H54 (cell line): ENCODE data around the gene AK2.

Experiments used
- DNase-seq: peaks from one replicate; pipeline ENCODE4 v3.0.0; 2011; ENCODE audit warnings: low spot score, mixed read lengths; ENCODE audit not compliant: insufficient read length
- FAIRE-seq: peaks from 3 replicates; lab custom pipeline; 2011; peaks lifted over from hg19 to GRCh38; lab: Jason Lieb, UNC
- POLR2A ChIP-seq: IDR thresholded peaks from 2 replicates; pipeline ENCODE4 v1.6.1; 2011; ENCODE audit warnings: low read depth, mild to moderate bottlenecking, low read length

AK2 gene

DNA sequence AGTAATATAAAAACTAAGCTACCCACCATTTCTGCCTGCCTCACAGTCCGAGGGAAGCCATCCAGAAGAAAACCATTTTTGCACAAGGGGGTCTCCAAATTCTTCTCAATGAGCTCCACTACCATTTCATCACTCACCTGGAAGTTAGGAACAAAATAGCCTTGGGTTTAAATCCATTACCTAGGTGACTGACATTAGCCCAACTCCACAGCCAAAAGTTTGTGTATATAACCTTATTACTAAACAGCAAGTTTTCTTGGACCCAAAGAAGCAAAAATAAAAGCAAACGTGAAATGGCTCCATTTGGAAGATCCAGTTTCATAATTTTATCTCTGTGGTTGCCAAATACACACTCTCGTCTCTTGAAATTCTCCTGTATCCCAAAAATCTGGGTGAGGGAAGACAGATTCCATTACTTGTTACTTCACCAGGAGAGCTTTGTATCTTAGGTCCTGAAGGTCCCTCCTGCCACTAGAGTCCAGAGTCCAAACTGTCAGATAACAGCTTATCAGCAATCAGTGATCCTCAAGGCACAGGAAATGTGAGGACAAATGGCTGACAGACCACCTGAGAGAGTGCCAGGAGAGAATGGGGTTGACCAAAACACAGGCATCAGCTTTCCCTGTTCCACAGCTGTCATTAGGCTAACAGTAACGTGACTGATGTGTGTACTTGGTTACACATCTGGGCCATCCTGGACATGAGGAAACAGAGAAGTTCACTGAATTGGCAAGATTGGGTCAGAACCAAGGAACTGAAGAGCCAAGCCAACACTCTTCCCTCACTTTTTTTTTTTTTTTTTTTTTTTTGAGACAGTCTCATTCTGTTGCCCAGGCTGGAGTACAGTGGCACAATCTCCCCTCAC lies 14.9 kb downstream of the AK2 start:
- FAIRE-seq (no peak), DNase-seq (no peak)
- TF ChIP-seq POLR2A: no peak

- DNase-seq (no peak), FAIRE-seq (no peak)
- no peak for TF ChIP-seq POLR2A
Observed at GRCh38 chr1:33018112-33018511, 18.6 kb downstream of the AK2 start.

DNA sequence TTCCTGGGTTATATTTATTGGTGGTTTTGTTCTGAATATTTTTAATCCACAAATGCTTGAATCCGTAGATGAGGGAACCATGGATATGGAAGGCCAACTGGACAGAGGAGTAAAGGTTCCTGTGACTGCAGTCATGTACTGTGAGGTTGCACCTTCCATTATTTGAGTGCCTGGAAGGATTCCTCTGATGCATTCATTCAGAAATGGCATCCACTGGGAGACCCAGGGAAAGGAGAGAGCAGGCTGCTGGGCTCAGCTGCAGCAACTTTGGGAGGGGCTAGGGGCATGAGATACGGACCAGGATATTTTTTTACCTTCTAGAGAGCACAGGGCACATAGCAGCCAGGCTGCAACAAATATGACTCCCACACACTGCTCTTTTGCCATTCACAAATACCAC lies 19.5 kb downstream of the AK2 start:
- FAIRE-seq (no peak), DNase-seq (no peak)
- TF ChIP-seq POLR2A: no peak

DNA sequence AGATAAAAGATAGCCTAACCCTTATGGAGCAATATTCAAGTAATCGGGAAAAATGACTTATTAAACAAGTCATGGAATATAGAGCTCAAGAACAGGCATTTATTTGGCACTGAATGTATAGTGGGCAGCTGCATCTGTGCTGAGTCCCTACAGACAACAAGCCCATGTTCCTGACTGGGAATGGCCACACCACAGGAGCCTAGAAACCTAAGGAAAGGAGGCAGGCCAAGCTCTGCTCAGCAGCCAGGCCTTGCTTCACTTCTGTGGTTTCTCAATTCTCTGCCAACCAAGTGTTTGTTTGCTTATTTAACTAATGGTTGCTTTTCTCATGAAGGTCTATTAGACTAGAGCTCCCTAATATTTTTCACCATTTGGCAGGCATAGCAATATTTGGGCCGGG lies 21.5 kb downstream of the AK2 start:
- DNase-seq (no peak), FAIRE-seq (no peak)
- TF ChIP-seq POLR2A: no peak

- FAIRE-seq (no peak), DNase-seq (no peak)
- TF ChIP-seq POLR2A: no peak
Observed at GRCh38 chr1:33014464-33015163, 22.1 kb downstream of the AK2 start.

GRCh38 chr1:33013791-33014190 lies 22.9 kb downstream of the AK2 start:
- FAIRE-seq: no peak
- DNase-seq: no peak
- TF ChIP-seq POLR2A: no peak

GRCh38 chr1:33012165-33012564 lies 24.5 kb downstream of the AK2 start:
- no peak for FAIRE-seq
- no peak for DNase-seq
- no peak for TF ChIP-seq POLR2A

GRCh38 chr1:33010932-33011731 lies 25.6 kb downstream of the AK2 start:
- TF ChIP-seq POLR2A: no peak
- DNase-seq (no peak), FAIRE-seq (no peak)

DNA sequence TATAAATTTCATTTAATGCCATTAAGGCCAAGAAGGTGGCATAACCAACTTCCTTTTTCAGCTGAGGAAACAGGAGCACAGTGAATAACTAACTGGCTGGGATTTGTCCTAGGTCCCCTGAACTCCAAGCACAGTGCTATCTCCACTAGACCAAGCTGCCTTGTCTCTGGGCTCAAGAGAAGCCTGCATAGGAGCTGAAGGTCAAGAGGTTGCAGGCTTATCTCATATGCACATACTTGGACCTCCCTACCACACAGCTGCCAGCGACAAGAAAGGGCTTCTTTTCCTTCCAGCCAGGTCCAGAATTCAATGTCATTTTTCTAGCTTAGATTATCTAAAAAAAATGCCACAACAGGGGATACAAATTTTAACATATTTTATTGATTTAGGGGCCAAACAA lies 27.1 kb downstream of the AK2 start:
- no peak for DNase-seq
- TF ChIP-seq POLR2A: no peak
- no peak for FAIRE-seq

GRCh38 chr1:33008051-33008914 lies 28.4 kb downstream of the AK2 start:
- DNase-seq (no peak), FAIRE-seq (no peak)
- no peak for TF ChIP-seq POLR2A

GRCh38 chr1:33007190-33008050 lies 29.3 kb downstream of the AK2 start:
- DNase-seq (peak; percentile 88), FAIRE-seq (peak; percentile 85)
- TF ChIP-seq POLR2A: no peak

DNA sequence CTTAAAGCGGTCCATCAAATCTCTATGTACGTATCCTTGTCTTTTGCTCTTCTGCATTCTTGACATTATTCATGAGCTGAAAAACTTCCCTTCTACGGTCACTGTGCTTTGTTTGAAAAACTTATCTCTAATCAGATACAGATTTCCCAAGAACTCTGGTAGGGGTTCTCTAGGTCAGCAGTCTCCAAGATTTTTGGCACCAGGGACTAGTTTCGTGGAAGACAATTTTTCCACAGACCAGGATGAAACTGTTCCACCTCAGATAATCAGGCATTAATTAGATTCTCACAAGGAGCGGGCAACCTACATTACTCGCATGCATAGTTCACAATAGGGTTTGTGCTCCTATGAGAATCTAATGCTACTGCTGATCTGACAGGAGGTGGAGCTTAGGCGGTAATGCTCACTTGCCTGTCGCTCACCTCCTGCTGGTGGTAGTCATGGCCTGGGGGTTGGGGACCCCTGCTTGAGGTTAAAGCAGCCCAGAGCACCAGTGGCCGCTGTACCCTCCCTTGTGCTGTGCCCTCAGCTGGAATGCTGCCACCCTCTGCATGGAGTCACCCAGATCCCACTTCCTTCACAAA lies 30.8 kb downstream of the AK2 start:
- no peak for DNase-seq
- no peak for TF ChIP-seq POLR2A
- FAIRE-seq: no peak
